Measurements from ENCODE around the gene COL18A1. TPM values are rescaled to one million over a fixed set of nuclear protein-coding genes. Genes with fewer than 3 reads are reported as not detected.

Gene COL18A1
- total and polyA plus RNA-seq, 4 donors = 97.3 to 963 (median 295) TPM

- Histone ChIP-seq H3K4me3 (ENCODE audit: low read length in 2 of 2) (no peak overlapping the region), H3K36me3 (ENCODE audit: control insufficient read depth in 1 of 2, insufficient read depth in 2 of 2, low read length in 1 of 2) (no peaks in the 10 kb centered on the region), H3K27ac (ENCODE audit: low read depth in 1 of 2, low read length in 2 of 2) (peak overlapping the region in 1 of 2 donors; percentile 5), H3K4me1 (ENCODE audit: control insufficient read depth in 1 of 2, insufficient read depth in 2 of 2, low read length in 2 of 2) (no peaks in the 10 kb centered on the region), H3K27me3 (ENCODE audit: control insufficient read depth in 1 of 2, insufficient read depth in 2 of 2, low read length in 1 of 2) (no peaks in the 10 kb centered on the region), H3K9me3 (ENCODE audit: control insufficient read depth, low read length) (no peaks in the 10 kb centered on the region)
- DNase-seq = peak; percentile 29 to 42
- intact Hi-C loops (cut with DNase I) = loop anchor here in 1 of 2 donors (5.0 to 10.0 kb wide), 2 partner anchors 85 to 113 kb away; no protein-coding TSS in a partner anchor
- no peak for ATAC-seq (ENCODE audit: low FRiP score)
- WGBS, 2 donors = 84 to 86% methylated on average over 10 of the region's 10 CpGs
Measured at GRCh38 chr21:45407629-45408247, 2.8 kb downstream of the COL18A1 start.

- DNase-seq = peak; percentile 36 to 47
- no peaks in the 10 kb centered on the region for H3K27me3 ChIP-seq (ENCODE audit: control insufficient read depth in 1 of 2, insufficient read depth in 2 of 2, low read length in 1 of 2)
- no peaks in the 10 kb centered on the region for H3K36me3 ChIP-seq (ENCODE audit: control insufficient read depth in 1 of 2, insufficient read depth in 2 of 2, low read length in 1 of 2)
- H3K4me1 ChIP-seq (ENCODE audit: control insufficient read depth in 1 of 2, insufficient read depth in 2 of 2, low read length in 2 of 2) = no peaks in the 10 kb centered on the region
- WGBS, 2 donors = 74 to 75% methylated on average over 10 of the region's 10 CpGs
- H3K27ac ChIP-seq (ENCODE audit: low read depth in 1 of 2, low read length in 2 of 2) = peak overlapping the region in 1 of 2 donors; percentile 32
- no peaks in the 10 kb centered on the region for H3K9me3 ChIP-seq (ENCODE audit: control insufficient read depth, low read length)
- H3K4me3 ChIP-seq (ENCODE audit: low read length in 2 of 2) = no peak overlapping the region
- intact Hi-C loops (cut with DNase I) = loop anchor here in 1 of 2 donors (5.0 to 10.0 kb wide), 2 partner anchors 86 to 114 kb away; no protein-coding TSS in a partner anchor
- no peak for ATAC-seq (ENCODE audit: low FRiP score)
Measured at GRCh38 chr21:45408271-45408791, 3.4 kb downstream of the COL18A1 start.

GRCh38 chr21:45408801-45409261 is 3.9 kb downstream of the COL18A1 start:
- DNase-seq = peak; percentile 35 to 73
- Histone ChIP-seq H3K9me3 (ENCODE audit: control insufficient read depth, low read length) (no peaks in the 10 kb centered on the region), H3K36me3 (ENCODE audit: control insufficient read depth in 1 of 2, insufficient read depth in 2 of 2, low read length in 1 of 2) (no peaks in the 10 kb centered on the region), H3K4me3 (ENCODE audit: low read length in 2 of 2) (no peak overlapping the region), H3K4me1 (ENCODE audit: control insufficient read depth in 1 of 2, insufficient read depth in 2 of 2, low read length in 2 of 2) (no peaks in the 10 kb centered on the region), H3K27me3 (ENCODE audit: control insufficient read depth in 1 of 2, insufficient read depth in 2 of 2, low read length in 1 of 2) (no peaks in the 10 kb centered on the region), H3K27ac (ENCODE audit: low read depth in 1 of 2, low read length in 2 of 2) (peak overlapping the region in 1 of 2 donors; percentile 32)
- 61 to 64% methylated on average over 9 of the region's 9 CpGs for WGBS, 2 donors
- no peak for ATAC-seq (ENCODE audit: low FRiP score)
- intact Hi-C loops (cut with DNase I) = loop anchor here in 1 of 2 donors (5.0 to 10.0 kb wide), 2 partner anchors 87 to 114 kb away; no protein-coding TSS in a partner anchor

- H3K27me3 ChIP-seq (ENCODE audit: control insufficient read depth in 1 of 2, insufficient read depth in 2 of 2, low read length in 1 of 2) = no peaks in the 10 kb centered on the region
- DNase-seq (peak; percentile 65 to 74), ATAC-seq (ENCODE audit: low FRiP score) (no peak)
- 59 to 60% methylated on average over 29 of the region's 29 CpGs for WGBS, 2 donors
- intact Hi-C loops (cut with DNase I) = loop anchor here (2.0 to 10.0 kb wide), 3 partner anchors 29 to 115 kb away; no protein-coding TSS in a partner anchor
- peak overlapping the region in 1 of 2 donors; percentile 41 for H3K27ac ChIP-seq (ENCODE audit: low read depth in 1 of 2, low read length in 2 of 2)
- no peaks in the 10 kb centered on the region for H3K9me3 ChIP-seq (ENCODE audit: control insufficient read depth, low read length)
- H3K4me3 ChIP-seq (ENCODE audit: low read length in 2 of 2) = no peak overlapping the region
- no peaks in the 10 kb centered on the region for H3K36me3 ChIP-seq (ENCODE audit: control insufficient read depth in 1 of 2, insufficient read depth in 2 of 2, low read length in 1 of 2)
- H3K4me1 ChIP-seq (ENCODE audit: control insufficient read depth in 1 of 2, insufficient read depth in 2 of 2, low read length in 2 of 2) = no peaks in the 10 kb centered on the region
Measured at GRCh38 chr21:45409466-45410150, 4.6 kb downstream of the COL18A1 start.

- H3K9me3 ChIP-seq (ENCODE audit: control insufficient read depth, low read length) = no peaks in the 10 kb centered on the region
- H3K4me1 ChIP-seq (ENCODE audit: control insufficient read depth in 1 of 2, insufficient read depth in 2 of 2, low read length in 2 of 2) = no peaks in the 10 kb centered on the region
- no peaks in the 10 kb centered on the region for H3K27me3 ChIP-seq (ENCODE audit: control insufficient read depth in 1 of 2, insufficient read depth in 2 of 2, low read length in 1 of 2)
- intact Hi-C loops (cut with DNase I) = loop anchor here in 1 of 2 donors (2.0 kb wide), 1 partner anchor 28 kb away; no protein-coding TSS in a partner anchor
- no peak overlapping the region for H3K4me3 ChIP-seq (ENCODE audit: low read length in 2 of 2)
- peak; percentile 46 to 62 for DNase-seq
- no peaks in the 10 kb centered on the region for H3K36me3 ChIP-seq (ENCODE audit: control insufficient read depth in 1 of 2, insufficient read depth in 2 of 2, low read length in 1 of 2)
- no peak for ATAC-seq (ENCODE audit: low FRiP score)
- H3K27ac ChIP-seq (ENCODE audit: low read depth in 1 of 2, low read length in 2 of 2) = peak overlapping the region in 1 of 2 donors; percentile 41
- 56 to 68% methylated on average over 27 to 28 of the region's 28 CpGs for WGBS, 2 donors
Measured at GRCh38 chr21:45410151-45410864, 5.3 kb downstream of the COL18A1 start.

- Histone ChIP-seq H3K9me3 (ENCODE audit: control insufficient read depth, low read length) (no peaks in the 10 kb centered on the region), H3K27ac (ENCODE audit: low read depth in 1 of 2, low read length in 2 of 2) (peak overlapping the region in 1 of 2 donors; percentile 11), H3K27me3 (ENCODE audit: control insufficient read depth in 1 of 2, insufficient read depth in 2 of 2, low read length in 1 of 2) (no peaks in the 10 kb centered on the region), H3K36me3 (ENCODE audit: control insufficient read depth in 1 of 2, insufficient read depth in 2 of 2, low read length in 1 of 2) (no peaks in the 10 kb centered on the region), H3K4me1 (ENCODE audit: control insufficient read depth in 1 of 2, insufficient read depth in 2 of 2, low read length in 2 of 2) (no peaks in the 10 kb centered on the region), H3K4me3 (ENCODE audit: low read length in 2 of 2) (no peak overlapping the region)
- ATAC-seq (ENCODE audit: low FRiP score) = no peak
- intact Hi-C loops (cut with DNase I) = loop anchor here in 1 of 2 donors (2.0 kb wide), 1 partner anchor 28 kb away; no protein-coding TSS in a partner anchor
- DNase-seq = peak; percentile 45 to 67
- 77 to 82% methylated on average over 31 of the region's 31 CpGs for WGBS, 2 donors
Measured at GRCh38 chr21:45410865-45411809, 6.2 kb downstream of the COL18A1 start.

- ATAC-seq (ENCODE audit: low FRiP score) (no peak), DNase-seq (peak in 1 of 2 donors; percentile 10)
- H3K4me3 ChIP-seq (ENCODE audit: low read length in 2 of 2) = no peak overlapping the region
- no peaks in the 10 kb centered on the region for H3K36me3 ChIP-seq (ENCODE audit: control insufficient read depth in 1 of 2, insufficient read depth in 2 of 2, low read length in 1 of 2)
- no peak overlapping the region for H3K27ac ChIP-seq (ENCODE audit: low read depth in 1 of 2, low read length in 2 of 2)
- WGBS, 2 donors = 86% methylated on average over 18 of the region's 18 CpGs
- intact Hi-C loops (cut with DNase I) = loop anchor here in 1 of 2 donors (2.0 kb wide), 1 partner anchor 27 kb away; no protein-coding TSS in a partner anchor
- no peaks in the 10 kb centered on the region for H3K4me1 ChIP-seq (ENCODE audit: control insufficient read depth in 1 of 2, insufficient read depth in 2 of 2, low read length in 2 of 2)
- H3K9me3 ChIP-seq (ENCODE audit: control insufficient read depth, low read length) = no peaks in the 10 kb centered on the region
- H3K27me3 ChIP-seq (ENCODE audit: control insufficient read depth in 1 of 2, insufficient read depth in 2 of 2, low read length in 1 of 2) = no peaks in the 10 kb centered on the region
Measured at GRCh38 chr21:45411810-45412206, 6.8 kb downstream of the COL18A1 start.
